Suprapubic skin (tissue), 4 donors: ENCODE data around the gene HSD3B1. TPM values are rescaled to one million over a fixed set of nuclear protein-coding genes. Genes with fewer than 3 reads are reported as not detected.

ENCODE experiments used
- DNase-seq, 2 donors: peaks; one replicate each; pipeline ENCODE4 v3.0.0-alpha.2; 2019; ENCODE audit warnings: low spot score in 2 of 2
- H3K27ac ChIP-seq: fragments of 200-600 bp; sonication (generic); one replicate; pipeline ENCODE4 v1.5.1; 2019
- H3K27me3 ChIP-seq: fragments of 200-600 bp; sonication (generic); one replicate; pipeline ENCODE4 v1.5.1; 2019
- H3K36me3 ChIP-seq: fragments of 200-600 bp; sonication (generic); one replicate; pipeline ENCODE4 v1.5.1; 2019
- H3K4me1 ChIP-seq: fragments of 200-600 bp; sonication (generic); one replicate; pipeline ENCODE4 v1.5.1; 2019
- H3K4me3 ChIP-seq: fragments of 200-600 bp; sonication (generic); one replicate; pipeline ENCODE4 v1.5.1; 2019; ENCODE audit warnings: mild to moderate bottlenecking
- H3K9me3 ChIP-seq: fragments of 200-600 bp; sonication (generic); one replicate; pipeline ENCODE4 v1.5.1; 2019
- CTCF ChIP-seq, 2 donors: fragments of 200-600 bp in 1 of 2; fragments of 450-650 bp in 1 of 2; sonication (generic) in 1 of 2; IDR thresholded peaks; one replicate each; pipeline ENCODE4 v1.5.1; 2016 to 2019; ENCODE audit warnings: antibody characterized with exemption in 2 of 2, mild to moderate bottlenecking in 1 of 2, moderate library complexity in 1 of 2
- EP300 ChIP-seq: sonication (generic); formaldehyde crosslinking; IDR thresholded peaks from one replicate; pipeline ENCODE4 v1.6.1; 2017; ENCODE audit warnings: antibody characterized with exemption
- POLR2A ChIP-seq, 2 donors: fragments of 450-650 bp; IDR thresholded peaks; one replicate each; pipeline ENCODE4 v1.6.1; 2017; ENCODE audit warnings: antibody characterized with exemption in 2 of 2, mild to moderate bottlenecking in 2 of 2, moderate library complexity in 2 of 2
- POLR2AphosphoS5 ChIP-seq, 3 donors: sonication (generic); formaldehyde crosslinking; IDR thresholded peaks; one replicate each; pipeline ENCODE4 v1.6.1; 2017; ENCODE audit warnings: antibody characterized with exemption in 3 of 3
- WGBS: methylation state at CpG from one replicate; pipeline ENCODE4 v1.1.5; 2018; 5-methylcytosine and 5-hydroxymethylcytosine counted together
- total RNA-seq, 4 donors: library from RNA; depleted of rRNA; stranded (reverse); fragments of >200 nt; gene quantifications; one replicate each; pipeline ENCODE4 v1.1.0, GENCODE V29; 2016

HSD3B1 gene
- total RNA-seq, 4 donors from 2014 or later, result 2.9 to 20.1 (median 5.6) TPM

GRCh38 chr1:119489201-119489600, 17.8 kb upstream of the HSD3B1 start:
- DNase-seq, result no peak
- Histone ChIP-seq H3K36me3 (no peaks in the 10 kb centered on the region), H3K4me1 (no peaks in the 10 kb centered on the region), H3K27me3 (no peaks in the 10 kb centered on the region), H3K9me3 (no peaks in the 10 kb centered on the region), H3K27ac (no peak overlapping the region), H3K4me3 (no peak overlapping the region)
- 88% methylated on average over 2 of the region's 2 CpGs for WGBS
- no peak for TF ChIP-seq POLR2A (IDR thresholded peaks at IDR 0.05)
- TF ChIP-seq POLR2AphosphoS5 (IDR thresholded peaks at IDR 0.05), result no peak
- no peak for TF ChIP-seq CTCF (IDR thresholded peaks at IDR 0.05)
- TF ChIP-seq EP300, result no peak

GRCh38 chr1:119490925-119491324, 16.1 kb upstream of the HSD3B1 start:
- no peak for DNase-seq
- TF ChIP-seq EP300 (no peak), POLR2A (IDR thresholded peaks at IDR 0.05) (no peak), CTCF (IDR thresholded peaks at IDR 0.05) (no peak), POLR2AphosphoS5 (IDR thresholded peaks at IDR 0.05) (no peak)
- Histone ChIP-seq H3K27me3 (no peaks in the 10 kb centered on the region), H3K9me3 (no peaks in the 10 kb centered on the region), H3K36me3 (no peaks in the 10 kb centered on the region), H3K4me1 (no peaks in the 10 kb centered on the region), H3K4me3 (no peak overlapping the region), H3K27ac (no peak overlapping the region)

- no peak for TF ChIP-seq POLR2AphosphoS5 (IDR thresholded peaks at IDR 0.05)
- TF ChIP-seq CTCF (IDR thresholded peaks at IDR 0.05), result no peak
- TF ChIP-seq EP300, result no peak
- TF ChIP-seq POLR2A (IDR thresholded peaks at IDR 0.05), result no peak
- DNase-seq, result no peak
- H3K4me1 ChIP-seq, result no peaks in the 10 kb centered on the region
- H3K27ac ChIP-seq, result no peak overlapping the region
- 80% methylated on average over 2 of the region's 2 CpGs for WGBS
- H3K4me3 ChIP-seq, result no peak overlapping the region
- H3K36me3 ChIP-seq, result no peaks in the 10 kb centered on the region
- H3K27me3 ChIP-seq, result no peaks in the 10 kb centered on the region
- H3K9me3 ChIP-seq, result no peaks in the 10 kb centered on the region
These were observed 14.2 kb upstream of the HSD3B1 start for GRCh38 chr1:119492763-119493162.

- WGBS, result 29% methylated on average over 4 of the region's 4 CpGs
- Histone ChIP-seq H3K27me3 (no peaks in the 10 kb centered on the region), H3K27ac (no peak overlapping the region), H3K4me3 (no peak overlapping the region), H3K36me3 (no peaks in the 10 kb centered on the region), H3K4me1 (no peaks in the 10 kb centered on the region), H3K9me3 (no peaks in the 10 kb centered on the region)
- no peak for TF ChIP-seq POLR2AphosphoS5 (IDR thresholded peaks at IDR 0.05)
- no peak for TF ChIP-seq CTCF (IDR thresholded peaks at IDR 0.05)
- TF ChIP-seq EP300, result no peak
- TF ChIP-seq POLR2A (IDR thresholded peaks at IDR 0.05), result no peak
- no peak for DNase-seq
These were observed 2.2 kb upstream of the HSD3B1 start for GRCh38 chr1:119504831-119505230.

- no peak for DNase-seq
- Histone ChIP-seq H3K4me1 (no peaks in the 10 kb centered on the region), H3K36me3 (no peaks in the 10 kb centered on the region), H3K27ac (no peak overlapping the region), H3K4me3 (no peak overlapping the region), H3K9me3 (no peaks in the 10 kb centered on the region), H3K27me3 (no peaks in the 10 kb centered on the region)
- 58% methylated on average over 2 of the region's 2 CpGs for WGBS
- no peak for TF ChIP-seq EP300
- TF ChIP-seq CTCF (IDR thresholded peaks at IDR 0.05), result no peak
- no peak for TF ChIP-seq POLR2A (IDR thresholded peaks at IDR 0.05)
- TF ChIP-seq POLR2AphosphoS5 (IDR thresholded peaks at IDR 0.05), result no peak
These were observed 3.0 kb downstream of the HSD3B1 start for GRCh38 chr1:119510046-119510445.
